ENCODE measurements around the gene PHLDA3. TPM values are rescaled to one million over a fixed set of nuclear protein-coding genes. Genes with fewer than 3 reads are reported as not detected.

PHLDA3 gene
- polyA plus RNA-seq, 1 donor from 2014 or later = 35.1 TPM

GRCh38 chr1:201506092-201506491 is 37.1 kb upstream of the PHLDA3 start:
- Histone ChIP-seq H2AFZ (ENCODE audit: low read depth, low read length) (no peak overlapping the region), H3K27me3 (ENCODE audit: insufficient read depth, low read depth, low read length) (peaks cover 17% of the 10 kb centered on the region), H3K9me2 (ENCODE audit: insufficient read depth, low read length) (no peaks in the 10 kb centered on the region), H3F3A (ENCODE audit: insufficient read depth, low read length, poor library complexity, severe bottlenecking) (no peaks in the 10 kb centered on the region), H3K79me2 (replicated peaks; ENCODE audit: insufficient read depth, low read length) (no peaks in the 10 kb centered on the region), H4K20me1 (ENCODE audit: insufficient read depth) (no peaks in the 10 kb centered on the region), H3K9me3 (ENCODE audit: low read length) (no peaks in the 10 kb centered on the region), H3K36me3 (ENCODE audit: insufficient read depth, low read length) (no peaks in the 10 kb centered on the region), H3K4me2 (ENCODE audit: low read length) (no peak overlapping the region), H3K9ac (ENCODE audit: low read length) (no peak overlapping the region), H3K27ac (ENCODE audit: low read length) (no peak overlapping the region), H3K4me3 (ENCODE audit: low read length) (no peak overlapping the region)
- TF ChIP-seq REST (IDR thresholded peaks at IDR 0.05; ENCODE audit: borderline replicate concordance) (no peak), POLR2AphosphoS5 (IDR thresholded peaks at IDR 0.05) (no peak), SMC3 (conservative IDR thresholded peaks at IDR 0.05; ENCODE audit: poor library complexity) (no peak), EP300 (conservative IDR thresholded peaks at IDR 0.05; ENCODE audit: poor library complexity, severe bottlenecking) (no peak), MXI1 (conservative IDR thresholded peaks at IDR 0.05; ENCODE audit: poor library complexity, severe bottlenecking) (no peak), RAD21 (conservative IDR thresholded peaks at IDR 0.05) (no peak), EZH2 (IDR thresholded peaks at IDR 0.05; ENCODE audit: borderline replicate concordance, insufficient read depth, low read length, poor library complexity, severe bottlenecking) (no peak), TAF1 (IDR thresholded peaks at IDR 0.05; ENCODE audit: low read depth) (no peak)
- TF ChIP-seq, protein P1, sequence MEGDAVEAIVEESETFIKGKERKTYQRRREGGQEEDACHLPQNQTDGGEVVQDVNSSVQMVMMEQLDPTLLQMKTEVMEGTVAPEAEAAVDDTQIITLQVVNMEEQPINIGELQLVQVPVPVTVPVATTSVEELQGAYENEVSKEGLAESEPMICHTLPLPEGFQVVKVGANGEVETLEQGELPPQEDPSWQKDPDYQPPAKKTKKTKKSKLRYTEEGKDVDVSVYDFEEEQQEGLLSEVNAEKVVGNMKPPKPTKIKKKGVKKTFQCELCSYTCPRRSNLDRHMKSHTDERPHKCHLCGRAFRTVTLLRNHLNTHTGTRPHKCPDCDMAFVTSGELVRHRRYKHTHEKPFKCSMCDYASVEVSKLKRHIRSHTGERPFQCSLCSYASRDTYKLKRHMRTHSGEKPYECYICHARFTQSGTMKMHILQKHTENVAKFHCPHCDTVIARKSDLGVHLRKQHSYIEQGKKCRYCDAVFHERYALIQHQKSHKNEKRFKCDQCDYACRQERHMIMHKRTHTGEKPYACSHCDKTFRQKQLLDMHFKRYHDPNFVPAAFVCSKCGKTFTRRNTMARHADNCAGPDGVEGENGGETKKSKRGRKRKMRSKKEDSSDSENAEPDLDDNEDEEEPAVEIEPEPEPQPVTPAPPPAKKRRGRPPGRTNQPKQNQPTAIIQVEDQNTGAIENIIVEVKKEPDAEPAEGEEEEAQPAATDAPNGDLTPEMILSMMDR (IDR thresholded peaks at IDR 0.05; ENCODE audit: poor library complexity, severe bottlenecking) = no peak

- Histone ChIP-seq H3K4me3 (ENCODE audit: low read length) (no peak overlapping the region), H3K9ac (ENCODE audit: low read length) (no peak overlapping the region), H4K20me1 (ENCODE audit: insufficient read depth) (no peaks in the 10 kb centered on the region), H3K36me3 (ENCODE audit: insufficient read depth, low read length) (no peaks in the 10 kb centered on the region), H3K27me3 (ENCODE audit: insufficient read depth, low read depth, low read length) (peaks cover 17% of the 10 kb centered on the region), H3K27ac (ENCODE audit: low read length) (no peak overlapping the region), H3F3A (ENCODE audit: insufficient read depth, low read length, poor library complexity, severe bottlenecking) (no peaks in the 10 kb centered on the region), H2AFZ (ENCODE audit: low read depth, low read length) (no peak overlapping the region), H3K9me3 (ENCODE audit: low read length) (no peaks in the 10 kb centered on the region), H3K9me2 (ENCODE audit: insufficient read depth, low read length) (no peaks in the 10 kb centered on the region), H3K4me2 (ENCODE audit: low read length) (no peak overlapping the region), H3K79me2 (replicated peaks; ENCODE audit: insufficient read depth, low read length) (no peaks in the 10 kb centered on the region)
- TF ChIP-seq, protein P1 (IDR thresholded peaks at IDR 0.05; ENCODE audit: poor library complexity, severe bottlenecking) = no peak
- no peak for TF ChIP-seq REST (IDR thresholded peaks at IDR 0.05; ENCODE audit: borderline replicate concordance)
- TF ChIP-seq SMC3 (conservative IDR thresholded peaks at IDR 0.05; ENCODE audit: poor library complexity) = no peak
- TF ChIP-seq RAD21 (conservative IDR thresholded peaks at IDR 0.05) = no peak
- no peak for TF ChIP-seq POLR2AphosphoS5 (IDR thresholded peaks at IDR 0.05)
- TF ChIP-seq TAF1 (IDR thresholded peaks at IDR 0.05; ENCODE audit: low read depth) = no peak
- TF ChIP-seq EP300 (conservative IDR thresholded peaks at IDR 0.05; ENCODE audit: poor library complexity, severe bottlenecking) = no peak
- TF ChIP-seq EZH2 (IDR thresholded peaks at IDR 0.05; ENCODE audit: borderline replicate concordance, insufficient read depth, low read length, poor library complexity, severe bottlenecking) = no peak
- no peak for TF ChIP-seq MXI1 (conservative IDR thresholded peaks at IDR 0.05; ENCODE audit: poor library complexity, severe bottlenecking)
These were observed 36.5 kb upstream of the PHLDA3 start for GRCh38 chr1:201505503-201505890.
